Kidney (tissue), 14 donors: ENCODE measurements around the gene SEC24D. TPM values are rescaled to one million over a fixed set of nuclear protein-coding genes. Genes with fewer than 3 reads are reported as not detected.

ENCODE experiments used
- DNase-seq, 5 donors: peaks; one replicate each; pipeline ENCODE4 v3.0.0-alpha.2; 2013 to 2020
- FAIRE-seq: peaks from 2 replicates; lab custom pipeline; 2012; peaks lifted over from hg19 to GRCh38; lab: Jason Lieb, UNC
- H3K27ac ChIP-seq, 2 donors: one replicate each; pipeline ENCODE4 v1.7.0; 2013; ENCODE audit warnings: low read depth in 2 of 2, low read length in 2 of 2, inconsistent platforms in 1 of 2
- H3K27me3 ChIP-seq: one replicate; pipeline ENCODE4 v1.7.1; 2013; ENCODE audit warnings: low read length, inconsistent platforms; ENCODE audit not compliant: control insufficient read depth, insufficient read depth
- H3K36me3 ChIP-seq, 3 donors: one replicate each; pipeline versions ENCODE4 v1.7.0 to v1.7.1; 2013; ENCODE audit warnings: low read length in 3 of 3, control low read depth in 1 of 3, inconsistent platforms in 1 of 3; ENCODE audit not compliant: insufficient read depth in 3 of 3, control insufficient read depth in 2 of 3
- H3K4me1 ChIP-seq, 3 donors: one replicate each; pipeline versions ENCODE4 v1.7.0 to v1.7.1; 2013; ENCODE audit warnings: low read length in 3 of 3, inconsistent platforms in 1 of 3, low read depth in 1 of 3; ENCODE audit not compliant: control insufficient read depth in 2 of 3, insufficient read depth in 2 of 3
- H3K4me3 ChIP-seq, 3 donors: one replicate each; pipeline versions ENCODE4 v1.7.0 to v1.8.1; 2013; ENCODE audit warnings: low read length in 3 of 3, control low read depth in 1 of 3, inconsistent platforms in 1 of 3
- H3K9ac ChIP-seq, 3 donors: one replicate each; pipeline versions ENCODE4 v1.7.0 to v1.7.1; 2013; ENCODE audit warnings: low read length in 3 of 3, control low read depth in 1 of 3, inconsistent platforms in 1 of 3
- H3K9me3 ChIP-seq, 3 donors: one replicate each; pipeline versions ENCODE4 v1.7.0 to v1.7.1; 2013; ENCODE audit warnings: low read length in 3 of 3, control low read depth in 1 of 3, inconsistent platforms in 1 of 3; ENCODE audit not compliant: control insufficient read depth in 2 of 3, insufficient read depth in 1 of 3
- CTCF ChIP-seq: IDR thresholded peaks from 3 replicates; pipeline ENCODE4 v1.5.1; 2012; ENCODE audit warnings: mild to moderate bottlenecking, moderate library complexity, borderline replicate concordance; ENCODE audit not compliant: insufficient read depth; ENCODE audit errors: extremely low read depth
- intact Hi-C: fragments of 100-400 bp; cut with DNase I; formaldehyde crosslinking; loops from one replicate; pipeline ENCODE4 v1.11.1; 2022
- polyA plus RNA-seq: library from polyadenylated mRNA; stranded (reverse); fragments of 350-450 nt; fragmentation: Illumina TruSeq; extraction: RNeasy Lipid Tissue Mini Kit (QIAGEN cat#74804); gene quantifications from one replicate; pipeline ENCODE4 v1.2.3, GENCODE V29; 2014; ENCODE audit warnings: low read depth, low replicate concordance; ENCODE audit not compliant: insufficient read depth
- total RNA-seq: library from RNA; stranded (reverse); fragmentation: NEBNext Ultra II Directional; extraction: Animal tissue kit (Norgen Biotek cat#: 25700); gene quantifications from one replicate; pipeline ENCODE4 v1.2.1, GENCODE V29; 2021
- donor health status: control.
- donor health status: control.
- donor health status: control.
- donor health status: control.
- donor health status: control.
- donor health status: DM: yes; HTN: yes; CAD: no.
- donor health status: Normal renal cell carcinoma (clear cell type).

The SEC24D gene
- total and polyA plus RNA-seq, 2 donors from 2014 or later: 5.9 to 45.4 TPM

DNA sequence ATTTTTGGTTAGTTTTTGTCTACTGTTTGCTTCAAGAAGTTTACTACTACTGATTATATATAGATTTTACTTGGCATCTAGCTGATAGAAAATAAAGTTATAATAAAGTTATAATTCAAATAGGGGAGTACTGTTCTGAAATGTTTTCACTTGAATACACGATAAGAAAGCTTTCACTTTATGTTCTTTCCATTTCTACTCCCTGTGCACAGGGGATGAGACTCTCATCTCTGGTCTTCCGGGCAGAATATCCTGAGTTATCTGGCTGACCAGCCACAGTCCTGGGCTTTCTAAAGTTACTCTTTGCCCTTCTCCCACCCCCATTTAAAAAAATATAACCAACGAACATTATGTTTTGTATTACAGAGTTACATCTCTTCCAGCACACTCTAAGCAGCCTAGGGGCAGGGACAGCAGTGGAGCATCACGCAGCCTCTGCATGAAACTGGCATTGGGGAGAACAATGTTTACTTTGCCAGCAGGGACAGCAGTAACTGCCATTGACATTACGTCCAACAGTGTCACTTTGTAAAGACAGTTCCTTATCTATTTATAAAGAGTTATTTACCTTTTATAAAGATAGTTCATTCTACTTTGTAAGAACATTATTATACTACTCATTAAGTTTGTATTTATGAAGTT lies 86.5 kb downstream of the SEC24D start:
- no peak for DNase-seq
- Histone ChIP-seq H3K27ac (no peak overlapping the region), H3K27me3 (no peaks in the 10 kb centered on the region), H3K4me1 (peaks cover 0 to 3% (median under 1%) of the 10 kb centered on the region in 3 donors), H3K9ac (no peak overlapping the region), H3K36me3 (no peaks in the 10 kb centered on the region), H3K4me3 (no peak overlapping the region), H3K9me3 (no peaks in the 10 kb centered on the region)
- intact Hi-C loops: no loop called here
- FAIRE-seq: peak; percentile 62
- TF ChIP-seq CTCF: no peak

- H3K27ac ChIP-seq: no peak overlapping the region
- no peaks in the 10 kb centered on the region for H3K27me3 ChIP-seq
- no peaks in the 10 kb centered on the region for H3K9me3 ChIP-seq
- H3K4me1 ChIP-seq: no peaks in the 10 kb centered on the region
- intact Hi-C loops: no loop called here
- no peak overlapping the region for H3K4me3 ChIP-seq
- H3K36me3 ChIP-seq: peaks cover 0 to 2% (median 2%) of the 10 kb centered on the region in 3 donors
- TF ChIP-seq CTCF: no peak
- H3K9ac ChIP-seq: no peak overlapping the region
- FAIRE-seq: no peak
- no peak for DNase-seq
These were observed 89.5 kb downstream of the SEC24D start for GRCh38 chr4:118746251-118746919.

GRCh38 chr4:118745357-118745756 lies 90.6 kb downstream of the SEC24D start:
- Histone ChIP-seq H3K9me3 (no peaks in the 10 kb centered on the region), H3K9ac (no peak overlapping the region), H3K27ac (no peak overlapping the region), H3K36me3 (peaks cover 0 to 5% (median 2%) of the 10 kb centered on the region in 3 donors), H3K27me3 (no peaks in the 10 kb centered on the region), H3K4me1 (no peaks in the 10 kb centered on the region), H3K4me3 (no peak overlapping the region)
- intact Hi-C loops: no loop called here
- no peak for TF ChIP-seq CTCF
- DNase-seq: no peak
- no peak for FAIRE-seq
